Measurements from ENCODE around the gene PPIC.
"Not testable (repeated sequence)": the region's sequence is repeated elsewhere in the genome, so short reads cannot be mapped to it uniquely, and the experiment has no call there.

The PPIC gene

DNA sequence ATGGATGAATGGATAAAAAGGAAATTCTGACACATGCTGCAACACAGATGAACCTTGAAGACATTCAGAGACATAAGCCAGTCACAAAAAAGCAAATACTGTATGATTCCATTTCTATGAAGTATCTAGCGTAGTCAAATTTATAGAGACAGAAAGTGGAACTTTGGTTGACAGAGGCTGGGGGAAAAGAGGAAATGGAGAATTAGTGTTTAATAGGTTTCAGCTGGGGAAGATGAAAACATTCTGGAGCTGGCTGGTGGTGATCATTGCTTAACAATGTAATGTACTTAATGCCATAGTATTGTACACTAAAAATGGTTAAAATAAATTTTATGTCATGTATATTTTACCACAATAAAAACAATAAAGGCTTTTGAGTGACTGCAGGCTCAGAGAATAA is 24.2 kb downstream of the PPIC start:
- in situ Hi-C loops (cut with MboI; ENCODE audit: low sequenced_read_pairs): no loop called here

DNA sequence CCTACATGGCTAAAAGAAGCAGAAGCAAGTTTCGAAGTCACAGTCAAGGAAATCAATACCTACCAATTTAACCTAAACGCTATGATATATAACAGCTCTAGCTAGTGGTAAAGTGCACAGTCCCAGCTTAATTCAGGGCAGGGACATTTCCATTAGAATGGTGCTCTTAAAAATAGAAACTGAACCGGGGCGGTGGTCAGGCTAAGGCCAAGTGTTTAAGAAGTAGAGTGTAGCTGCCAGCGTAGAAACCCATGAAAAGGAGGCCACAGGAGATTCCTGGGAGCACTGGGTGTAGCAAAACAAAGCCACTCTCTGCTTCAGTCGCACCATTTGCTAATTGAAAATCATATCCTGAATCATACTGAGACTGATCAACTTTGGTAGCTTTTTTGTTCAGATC is 28.8 kb downstream of the PPIC start:
- in situ Hi-C loops (cut with MboI; ENCODE audit: low sequenced_read_pairs): no loop called here

DNA sequence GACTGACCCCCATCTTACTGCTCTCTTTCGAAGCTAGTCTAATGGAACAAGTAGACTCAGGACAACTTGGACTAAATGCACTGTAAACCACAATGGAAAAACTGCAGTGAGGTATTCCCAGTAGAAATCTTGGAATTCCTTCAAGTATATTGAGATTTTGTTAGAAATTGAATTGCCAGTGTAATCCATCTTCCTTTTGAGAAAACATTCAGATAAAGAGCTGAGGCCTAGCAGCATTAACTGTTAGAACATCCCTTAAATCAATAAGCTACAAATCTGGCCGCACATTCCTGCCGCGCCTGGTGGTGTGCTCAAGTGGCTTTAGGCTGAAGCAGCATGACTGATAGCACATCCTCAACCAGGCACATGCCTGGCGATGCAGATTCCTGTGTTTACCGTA is 29.3 kb downstream of the PPIC start:
- in situ Hi-C loops (cut with MboI; ENCODE audit: low sequenced_read_pairs): no loop called here

DNA sequence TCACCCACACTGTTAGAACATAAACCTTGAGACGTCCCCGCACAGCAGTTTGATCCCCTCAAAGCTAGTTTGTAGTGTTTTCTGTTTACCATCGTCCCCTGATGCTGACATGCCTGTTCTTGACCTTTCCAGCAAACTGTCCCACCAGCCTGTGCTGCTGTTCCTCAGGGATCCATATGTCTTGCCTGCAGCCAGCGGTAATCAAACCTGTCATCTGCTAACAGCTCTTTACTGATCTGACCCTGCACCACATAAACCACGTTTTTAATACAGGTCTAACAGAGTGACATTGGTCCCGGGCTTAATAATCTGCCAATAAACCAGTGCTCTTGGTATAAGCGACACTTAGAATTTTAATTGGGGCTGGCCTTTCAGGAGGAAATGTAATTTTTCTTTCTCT is 34.7 kb downstream of the PPIC start:
- in situ Hi-C loops (cut with MboI; ENCODE audit: low sequenced_read_pairs): no loop called here

DNA sequence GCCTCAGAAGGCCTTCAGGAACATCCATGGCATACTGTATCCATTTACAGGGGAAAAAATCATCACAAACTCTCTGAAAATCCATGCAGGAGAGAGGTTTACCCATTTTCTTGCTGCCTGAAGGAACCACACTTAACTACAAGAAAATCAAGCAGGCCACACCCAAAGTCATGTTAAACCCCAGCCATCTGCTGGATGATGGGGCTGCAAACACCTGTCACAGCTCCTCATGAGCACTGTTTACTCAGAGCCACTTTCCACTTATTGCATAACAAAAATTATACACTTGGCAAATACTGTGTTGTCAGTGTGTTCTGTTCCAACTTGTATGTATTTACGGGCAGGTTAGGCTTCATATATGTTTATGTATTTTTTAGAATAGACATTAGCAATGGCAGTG is 35.8 kb downstream of the PPIC start:
- in situ Hi-C loops (cut with MboI; ENCODE audit: low sequenced_read_pairs): no loop called here

DNA sequence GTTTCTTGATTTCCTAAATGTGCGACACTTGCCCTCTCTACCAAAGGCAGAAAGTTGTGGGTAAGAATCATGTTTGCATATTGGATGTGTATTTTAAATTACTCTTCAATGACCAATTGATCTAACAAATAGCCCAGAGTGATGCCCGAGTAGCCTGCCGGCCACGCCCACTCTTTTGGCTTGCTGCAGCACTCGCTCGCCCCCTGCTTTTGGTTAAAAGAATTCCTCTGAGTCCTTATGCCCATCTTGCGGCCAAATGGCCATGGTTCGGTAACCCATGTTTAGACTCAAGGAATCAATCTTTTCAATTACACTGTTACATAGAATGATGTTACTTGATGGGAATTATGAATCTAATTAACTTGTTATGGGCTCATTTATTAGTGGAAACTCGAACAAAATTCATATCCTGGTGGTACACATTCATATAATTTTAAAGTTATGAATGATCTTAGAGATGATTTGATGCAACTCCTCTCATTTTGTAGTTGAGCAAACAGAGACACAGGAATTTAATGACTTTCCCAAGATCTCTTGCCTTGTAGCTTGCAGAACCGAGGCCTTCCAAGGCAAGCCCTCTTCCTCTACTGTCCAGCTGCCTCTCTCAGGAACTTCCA is 36.5 kb downstream of the PPIC start:
- in situ Hi-C loops (cut with MboI; ENCODE audit: low sequenced_read_pairs): no loop called here

DNA sequence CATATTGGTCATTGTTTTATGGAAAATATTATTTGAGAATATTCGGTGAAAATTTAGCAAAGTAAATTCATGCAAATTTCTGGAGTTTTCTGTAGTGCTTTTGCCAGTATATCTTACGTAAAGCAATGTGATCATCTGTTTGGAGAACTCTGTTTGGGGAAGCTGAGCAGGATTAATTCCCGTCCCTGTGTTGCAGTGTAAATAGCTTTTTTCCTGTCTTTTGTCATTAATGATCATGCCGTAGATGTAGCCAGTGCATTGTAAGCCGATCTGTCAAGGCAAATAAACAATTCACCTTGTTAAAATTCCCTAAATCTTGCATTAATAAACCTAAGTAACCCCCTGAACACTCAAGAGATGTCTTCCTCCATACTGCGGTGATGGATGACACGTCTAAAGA is 39.2 kb downstream of the PPIC start:
- in situ Hi-C loops (cut with MboI; ENCODE audit: low sequenced_read_pairs): no loop called here

DNA sequence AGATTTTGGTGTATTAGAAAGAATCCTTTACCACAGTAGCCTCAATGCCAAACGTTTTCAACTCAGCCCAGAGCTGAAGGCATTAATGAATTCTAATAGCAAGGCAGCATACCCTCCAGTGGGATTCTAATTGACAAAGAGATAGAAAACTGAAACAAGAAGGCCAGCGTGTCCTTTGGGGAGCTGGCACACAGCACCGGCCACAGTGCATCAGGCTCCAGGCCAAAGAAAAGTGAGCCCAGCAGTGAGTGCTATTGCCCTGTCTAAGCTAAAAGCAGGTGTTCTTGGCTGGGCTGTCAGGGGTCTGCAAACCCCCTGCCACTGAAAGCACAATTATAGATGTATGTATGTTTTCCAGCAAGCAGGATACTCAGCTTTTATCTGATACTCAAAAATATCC is 40.4 kb downstream of the PPIC start:
- in situ Hi-C loops (cut with MboI; ENCODE audit: low sequenced_read_pairs): no loop called here

DNA sequence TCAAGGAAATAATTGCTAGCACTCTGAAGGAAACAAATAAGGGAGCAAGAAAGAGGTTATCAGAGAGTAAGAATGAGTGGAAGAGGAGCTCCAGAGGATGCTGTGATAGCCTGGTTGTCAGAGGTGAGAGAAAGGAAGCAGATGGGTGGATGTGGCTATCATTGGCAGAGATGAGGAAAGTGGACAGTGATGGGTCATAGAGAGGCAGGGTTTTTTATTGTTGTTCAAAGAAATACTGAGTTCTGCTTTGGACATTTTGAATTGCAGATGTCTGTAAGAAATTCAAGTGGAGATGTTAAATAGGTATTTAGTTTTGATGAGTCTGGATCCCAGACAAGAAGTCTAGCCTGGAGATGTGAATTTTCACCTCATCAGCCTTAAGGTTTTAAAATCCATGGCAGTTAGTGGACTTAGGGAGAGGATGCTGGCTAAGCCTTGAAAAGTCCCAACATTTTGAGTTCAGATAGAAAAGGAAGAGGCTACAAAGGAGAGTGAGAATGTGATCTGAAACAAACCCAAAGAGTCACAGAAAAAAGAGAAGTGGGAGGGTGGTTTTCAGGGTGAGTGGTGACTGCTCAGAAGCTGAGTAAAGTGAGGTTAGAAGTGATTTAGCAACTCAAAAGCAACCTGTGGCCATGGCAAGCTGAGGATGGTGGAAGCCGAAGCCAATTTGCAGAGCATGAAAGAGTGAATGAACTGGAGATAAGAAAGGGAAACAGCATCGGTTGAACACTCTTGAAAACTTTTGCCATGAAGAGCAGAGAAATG is 50.4 kb downstream of the PPIC start:
- in situ Hi-C loops (cut with MboI; ENCODE audit: low sequenced_read_pairs): no loop called here

DNA sequence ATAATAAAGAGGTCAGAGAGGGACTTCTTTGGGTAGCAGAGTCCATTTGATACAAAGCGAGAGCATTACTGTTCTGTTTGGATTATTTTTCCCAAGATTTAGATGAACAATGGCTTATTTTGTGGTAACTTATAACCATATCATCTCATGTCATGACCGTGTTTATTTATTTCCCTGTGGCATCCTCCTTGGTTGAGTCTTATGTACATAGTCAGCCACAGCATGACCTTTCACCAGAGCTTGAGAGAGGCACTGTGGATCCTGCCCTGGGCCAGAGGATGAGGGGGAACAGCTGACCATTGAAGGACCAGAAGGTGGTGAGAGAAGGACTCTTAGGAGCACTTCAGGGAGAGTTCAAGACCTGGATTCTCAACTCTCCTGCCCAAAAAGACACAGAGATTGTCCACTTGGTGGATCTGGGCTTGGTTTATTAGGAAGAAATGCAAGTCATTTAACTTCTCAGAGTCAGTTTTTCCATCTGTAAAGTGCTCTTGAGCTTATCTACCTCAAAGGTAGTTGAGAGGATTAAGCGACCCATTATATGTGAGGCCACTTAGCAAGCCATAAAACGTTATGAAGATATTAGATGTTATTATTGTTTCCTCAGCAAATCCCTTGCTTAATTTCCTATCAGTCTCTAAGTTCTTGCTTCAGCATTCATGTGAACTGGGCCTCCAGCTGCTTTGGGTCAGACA is 51.4 kb downstream of the PPIC start:
- in situ Hi-C loops (cut with MboI; ENCODE audit: low sequenced_read_pairs): no loop called here

DNA sequence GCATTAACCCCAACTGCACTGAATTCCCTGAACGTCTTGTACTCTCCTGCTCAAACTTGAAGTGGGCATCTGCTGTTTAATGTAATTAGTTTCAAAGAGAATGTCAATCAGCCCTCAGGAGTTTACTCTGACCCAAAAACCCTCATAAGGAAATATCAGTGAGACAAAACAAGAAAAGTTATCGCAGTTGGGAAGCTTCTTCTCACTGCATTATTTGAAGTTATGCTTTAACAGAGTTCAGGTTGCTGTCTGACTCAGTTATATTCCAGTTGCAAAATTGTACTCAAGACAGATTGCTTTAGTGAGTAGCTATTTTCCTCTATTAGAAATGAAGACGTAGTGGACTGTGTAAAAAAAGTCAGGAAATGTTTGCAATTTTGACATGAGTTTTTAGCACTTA is 52.1 kb downstream of the PPIC start:
- in situ Hi-C loops (cut with MboI; ENCODE audit: low sequenced_read_pairs): no loop called here

DNA sequence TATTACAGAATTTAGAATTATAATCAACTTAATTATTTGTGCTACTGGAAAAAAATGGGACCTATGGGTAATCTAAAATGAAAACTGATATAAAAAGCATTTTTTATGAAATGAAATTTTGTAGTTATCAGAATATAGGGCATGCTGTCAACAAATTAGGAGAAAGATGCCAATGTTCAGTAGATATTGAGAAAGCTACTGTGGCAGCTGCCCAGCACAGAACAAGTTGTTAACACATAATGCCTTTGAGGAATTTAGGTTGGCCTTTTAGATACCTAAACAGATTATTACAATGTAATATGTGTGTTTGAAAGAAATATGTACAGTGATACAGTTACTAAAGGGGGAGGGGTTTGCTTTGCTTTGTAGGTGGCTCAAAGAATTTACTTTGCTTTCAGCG is 54.1 kb downstream of the PPIC start:
- in situ Hi-C loops (cut with MboI; ENCODE audit: low sequenced_read_pairs): no loop called here

DNA sequence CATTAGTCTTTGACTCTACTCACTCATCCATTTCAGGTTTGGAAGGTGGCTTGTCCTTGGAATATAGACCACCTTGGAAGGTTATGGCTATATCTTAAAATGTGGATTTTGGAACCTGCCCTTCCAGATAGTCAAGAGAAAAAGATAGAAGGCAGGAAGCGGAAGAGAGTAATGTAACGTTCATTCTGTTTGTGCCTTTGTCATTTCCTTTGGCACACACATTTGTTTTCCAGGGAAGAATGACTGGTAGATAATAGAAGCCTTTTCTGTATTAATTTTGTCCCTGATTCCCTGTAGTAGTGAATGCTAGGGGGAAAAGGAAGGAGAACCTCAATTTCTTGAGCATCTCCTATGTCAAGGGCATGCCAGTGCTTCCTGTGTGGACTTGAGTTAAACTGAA is 54.7 kb downstream of the PPIC start:
- in situ Hi-C loops (cut with MboI; ENCODE audit: low sequenced_read_pairs): no loop called here

DNA sequence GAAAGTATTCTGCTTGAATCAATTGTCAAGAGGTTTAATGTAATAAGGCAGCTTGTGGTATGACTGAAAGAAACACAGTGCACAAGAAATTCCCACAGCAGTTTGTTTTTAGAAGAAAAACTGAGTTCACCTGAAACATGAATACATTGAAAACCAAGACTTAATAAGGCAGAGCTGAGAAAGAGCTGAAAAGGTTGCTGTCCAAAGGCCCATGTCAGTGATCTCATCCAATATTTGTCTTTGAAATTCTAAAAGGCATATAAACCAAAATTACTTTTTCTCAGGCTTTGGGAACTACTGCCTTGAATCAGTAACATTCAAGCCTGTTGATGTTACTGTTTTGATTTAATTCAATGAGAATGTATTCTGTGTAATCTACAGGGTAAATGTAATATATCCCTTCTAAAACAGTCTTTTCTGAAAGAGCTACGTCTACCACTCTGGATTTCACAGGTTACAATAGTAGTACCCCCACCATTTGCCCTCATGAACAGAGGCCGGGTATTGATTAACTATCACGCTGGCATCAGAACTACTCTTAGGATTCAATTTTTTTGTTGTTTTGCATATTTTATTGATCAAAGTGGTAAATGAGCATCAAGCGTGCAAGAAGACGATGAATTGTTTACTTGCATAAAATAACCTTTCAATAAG is 57.8 kb downstream of the PPIC start:
- in situ Hi-C loops (cut with MboI; ENCODE audit: low sequenced_read_pairs): no loop called here

DNA sequence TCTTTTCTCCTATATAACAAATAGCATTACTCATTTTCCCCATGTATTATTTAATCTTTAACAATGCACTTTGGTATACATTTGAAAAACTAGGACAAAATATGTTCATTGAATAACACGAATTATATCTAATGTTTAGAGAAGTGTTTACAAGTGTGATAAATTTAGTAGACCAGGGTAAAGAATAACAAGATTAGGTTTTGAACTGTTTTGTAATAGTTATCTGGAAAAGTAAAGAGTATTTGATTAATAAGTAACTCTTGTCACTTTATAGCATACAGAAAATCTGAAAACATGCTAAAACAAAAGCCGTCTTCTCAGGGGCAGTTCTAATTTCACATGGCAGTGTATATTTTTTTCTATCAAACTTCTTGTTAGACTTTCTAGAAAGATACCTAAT is 58.5 kb downstream of the PPIC start:
- in situ Hi-C loops (cut with MboI; ENCODE audit: low sequenced_read_pairs): no loop called here

DNA sequence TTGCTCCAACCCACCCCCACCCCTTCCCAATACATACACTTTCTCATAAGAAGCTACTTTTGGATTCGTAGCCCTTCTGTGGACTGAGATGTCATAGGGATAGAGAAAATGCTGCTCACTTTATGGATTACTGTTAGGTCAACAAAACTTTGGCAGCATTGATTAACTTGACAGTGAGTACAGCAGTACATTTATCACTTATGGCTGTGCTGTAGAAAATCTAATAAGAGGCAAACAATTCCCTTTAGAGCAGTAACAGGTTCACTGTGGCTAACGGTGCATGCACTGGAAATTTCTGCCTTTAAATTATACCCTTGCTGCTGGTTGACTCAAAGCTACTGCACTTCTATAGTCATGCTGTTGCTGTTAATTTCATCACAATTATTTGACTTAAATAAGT is 59.2 kb downstream of the PPIC start:
- in situ Hi-C loops (cut with MboI; ENCODE audit: low sequenced_read_pairs): no loop called here

DNA sequence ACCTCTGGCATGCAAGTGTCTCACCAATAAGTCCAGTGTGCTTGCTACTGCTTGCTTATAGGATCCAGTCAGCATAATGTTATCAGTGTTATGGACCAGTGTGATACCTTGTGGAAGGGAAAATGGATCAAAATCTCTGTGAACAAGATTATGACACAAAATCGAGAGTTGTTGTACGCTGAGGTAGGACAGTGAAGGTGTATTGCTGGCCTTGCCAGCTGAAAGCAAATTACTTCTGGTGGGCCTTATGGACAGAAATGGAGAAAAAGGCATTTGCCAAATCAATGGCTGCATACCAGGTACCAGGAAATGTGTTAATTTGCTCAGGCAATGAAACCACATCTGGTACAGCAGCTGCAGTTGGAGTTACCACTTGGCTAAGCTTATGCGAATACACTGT is 62.3 kb downstream of the PPIC start:
- in situ Hi-C loops (cut with MboI; ENCODE audit: low sequenced_read_pairs): not testable (repeated sequence)

DNA sequence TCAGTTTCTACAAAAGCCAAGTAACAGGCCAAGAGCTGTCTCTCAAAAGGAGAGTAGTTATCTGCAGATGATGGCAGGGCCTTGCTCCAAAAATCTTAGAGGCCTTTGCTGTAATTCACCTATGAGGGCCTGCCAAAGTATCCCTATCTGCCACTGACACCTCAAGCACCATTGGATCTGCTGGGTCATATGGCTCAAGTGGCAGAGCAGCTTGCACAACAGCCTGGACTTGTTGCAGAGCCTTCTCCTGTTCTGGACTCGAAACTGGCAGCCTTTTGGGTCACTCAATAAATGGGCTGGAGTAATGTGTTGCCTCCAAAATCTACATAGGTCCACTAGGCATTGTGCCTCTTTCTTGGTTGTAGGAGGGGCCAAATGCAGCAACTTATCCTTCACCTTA is 62.8 kb downstream of the PPIC start:
- in situ Hi-C loops (cut with MboI; ENCODE audit: low sequenced_read_pairs): not testable (repeated sequence)
